ENCODE measurements around the gene TMEM120A. TPM values are rescaled to one million over a fixed set of nuclear protein-coding genes. Genes with fewer than 3 reads are reported as not detected.

TMEM120A gene
- total RNA-seq, 4 donors from 2014 or later: 6.2 to 32.4 (median 29.0) TPM

DNA sequence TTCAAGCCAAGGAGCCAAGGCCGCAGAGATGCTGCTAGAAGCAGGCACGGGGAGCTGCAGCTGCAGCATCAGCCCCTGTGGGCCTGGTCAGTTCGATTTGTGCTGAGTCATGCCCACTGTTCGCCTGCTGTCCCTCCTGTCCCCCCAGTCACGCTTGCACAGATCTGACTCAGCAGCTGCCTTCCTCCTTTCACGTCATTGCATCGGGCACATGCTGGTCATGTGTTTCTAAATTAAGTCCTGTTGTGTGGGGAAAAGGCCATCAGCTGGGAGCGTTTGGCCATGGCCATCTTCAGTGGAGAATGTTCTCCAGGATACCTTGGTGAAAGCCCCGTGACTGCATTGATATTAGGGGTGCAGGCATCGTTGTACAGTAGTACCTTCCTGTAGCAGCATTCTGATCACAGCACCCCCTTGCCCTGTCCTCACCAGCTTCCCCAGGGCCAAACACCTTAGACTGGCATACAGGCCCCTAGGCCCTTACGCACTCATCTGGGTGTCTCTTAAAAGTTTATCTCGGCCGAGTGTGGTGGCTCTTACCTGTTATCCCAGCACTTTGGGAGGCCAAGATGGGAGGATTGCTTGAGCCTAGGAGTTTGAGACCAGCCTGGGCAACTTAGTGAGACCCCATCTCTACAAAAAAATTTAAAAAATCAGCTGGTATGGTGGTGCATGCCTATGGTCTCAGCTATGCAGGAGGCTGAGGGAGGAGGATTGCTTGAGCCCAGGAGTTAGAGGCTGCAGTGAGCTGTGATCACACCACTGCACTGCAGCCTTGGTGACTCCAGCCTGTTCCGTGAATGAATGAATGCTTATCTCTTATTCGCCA is 56.2 kb downstream of the TMEM120A start:
- Histone ChIP-seq H3K27me3 (no peaks in the 10 kb centered on the region), H3K4me3 (no peak overlapping the region), H3K9me3 (no peaks in the 10 kb centered on the region), H3K4me1 (peaks cover 0 to 7% (median 0%) of the 10 kb centered on the region in 3 donors), H3K36me3 (peaks cover 0 to 9% of the 10 kb centered on the region in 2 donors), H3K27ac (no peak overlapping the region)
- 74 to 86% methylated on average over 1 to 5 of the region's 15 CpGs for WGBS, 2 donors (ENCODE audit: low coverage in 1 of 2)
- peak; percentile 72 for ATAC-seq
- TF ChIP-seq POLR2AphosphoS5 (IDR thresholded peaks at IDR 0.05): peak; percentile 22
- no peak for TF ChIP-seq POLR2A (IDR thresholded peaks at IDR 0.05)

Small RNA genes lying within 50 kb of the gene (small RNA-seq; reads per million reads assigned to genes)
- gene SNORA14A: 5.8 to 26.2 (median 7.8) reads per million in 4 donors

Other genes starting within 250 kb of the TMEM120A start
- gene CCL26, start 222.4 kb downstream of the TMEM120A start, total RNA-seq: under 1 TPM in 2 of 4 donors, not detected in 2; 0.58 to 0.67 TPM
- under 1 TPM in 1 of 4 donors, not detected in 3; 0.94 TPM for gene CCL24, start 180.8 kb downstream of the TMEM120A start, total RNA-seq
- 10 to 100 TPM; 21.6 to 30.2 (median 25.6) TPM for gene RHBDD2, start 115.6 kb downstream of the TMEM120A start, total RNA-seq
- gene POR, start 79.4 kb downstream of the TMEM120A start, total RNA-seq: 10 to 100 TPM; 31.5 to 54.3 (median 47.7) TPM
- gene STYXL1, start 53.4 kb upstream of the TMEM120A start, total RNA-seq: 10 to 100 TPM in 2 of 4 donors, 1 to 10 TPM in 2; 8.7 to 18.1 (median 12.5) TPM
- gene MDH2, start 53.5 kb upstream of the TMEM120A start, total RNA-seq: 100 to 1,000 TPM in 1 of 4 donors, 10 to 100 TPM in 3; 62.7 to 120 (median 71.0) TPM
- gene SRRM3, start 207.3 kb upstream of the TMEM120A start, total RNA-seq: 1 to 10 TPM; 1.6 to 4.1 (median 2.8) TPM

All from gastroesophageal sphincter (tissue), 4 donors.